Stimulated activated CD4-positive, alpha-beta T cell treated with anti-CD3 and anti-CD28 coated beads, Interleukin-2, amount 100 ng/mL, for 24 hours (primary cell): ENCODE data around the gene RNF217.

ENCODE experiments used
- DNase-seq, 2 donors: peaks; one replicate each; pipeline ENCODE4 v3.0.0-alpha.2; 2020

Gene RNF217

GRCh38 chr6:124990988-124991387, 28.8 kb downstream of the RNF217 start:
- DNase-seq = no peak

GRCh38 chr6:124991764-124992295, 29.6 kb downstream of the RNF217 start:
- no peak for DNase-seq

- no peak for DNase-seq
Measured at GRCh38 chr6:124993327-124993726, 31.1 kb downstream of the RNF217 start.

GRCh38 chr6:124994648-124995047, 32.4 kb downstream of the RNF217 start:
- no peak for DNase-seq

GRCh38 chr6:124995131-124995530, 32.9 kb downstream of the RNF217 start:
- DNase-seq = no peak

- DNase-seq = no peak
Measured at GRCh38 chr6:124995645-124996325, 33.5 kb downstream of the RNF217 start.

GRCh38 chr6:124996411-124996810, 34.2 kb downstream of the RNF217 start:
- DNase-seq = no peak

- no peak for DNase-seq
Measured at GRCh38 chr6:124997196-124997875, 35.1 kb downstream of the RNF217 start.

GRCh38 chr6:124999105-124999764, 37.0 kb downstream of the RNF217 start:
- no peak for DNase-seq

- no peak for DNase-seq
Measured at GRCh38 chr6:125001684-125002405, 39.6 kb downstream of the RNF217 start.

GRCh38 chr6:125002406-125002741, 40.1 kb downstream of the RNF217 start:
- no peak for DNase-seq

- no peak for DNase-seq
Measured at GRCh38 chr6:125003070-125003469, 40.8 kb downstream of the RNF217 start.

- DNase-seq = no peak
Measured at GRCh38 chr6:125004198-125004597, 42.0 kb downstream of the RNF217 start.

GRCh38 chr6:125004797-125005595, 42.8 kb downstream of the RNF217 start:
- DNase-seq = no peak

GRCh38 chr6:125008261-125008703, 46.0 kb downstream of the RNF217 start:
- DNase-seq = no peak

GRCh38 chr6:125008957-125009356, 46.7 kb downstream of the RNF217 start:
- DNase-seq = no peak

GRCh38 chr6:125009578-125009977, 47.3 kb downstream of the RNF217 start:
- no peak for DNase-seq

GRCh38 chr6:125013938-125014660, 51.9 kb downstream of the RNF217 start:
- no peak for DNase-seq

- DNase-seq = no peak
Measured at GRCh38 chr6:125014661-125014957, 52.4 kb downstream of the RNF217 start.

- no peak for DNase-seq
Measured at GRCh38 chr6:125015152-125015551, 52.9 kb downstream of the RNF217 start.

GRCh38 chr6:125018136-125018535, 55.9 kb downstream of the RNF217 start:
- DNase-seq = no peak

GRCh38 chr6:125019281-125019680, 57.0 kb downstream of the RNF217 start:
- DNase-seq = no peak
